Subcutaneous adipose tissue (tissue), 4 donors: ENCODE results near the gene MAP1A. TPM values are rescaled to one million over a fixed set of nuclear protein-coding genes. Genes with fewer than 3 reads are reported as not detected.

Experiments used
- CTCF ChIP-seq: fragments of 450-650 bp; IDR thresholded peaks from one replicate; pipeline ENCODE4 v1.5.1; 2016; ENCODE audit warnings: low read depth, mild to moderate bottlenecking, control low read depth, antibody characterized with exemption, moderate library complexity
- total RNA-seq, 4 donors: library from RNA; depleted of rRNA; stranded (reverse); fragments of >200 nt; gene quantifications; one replicate each; pipeline ENCODE4 v1.1.0, GENCODE V29; 2016

The MAP1A gene
- total RNA-seq, result 10 to 100 TPM; 11.5 to 16.6 (median 14.4) TPM

GRCh38 chr15:43517354-43518196 is at the start of gene MAP1A:
TSS of gene MAP1A (plus strand) at chr15:43517608. CDS start at chr15:43521474, 3,866 bp downstream.
- no peak for TF ChIP-seq CTCF

- TF ChIP-seq CTCF, result no peak
Measured at GRCh38 chr15:43469867-43470266, 47.5 kb upstream of the MAP1A start.

GRCh38 chr15:43471975-43472374 is 45.4 kb upstream of the MAP1A start:
- no peak for TF ChIP-seq CTCF

- TF ChIP-seq CTCF, result no peak
Measured at GRCh38 chr15:43473885-43474284, 43.5 kb upstream of the MAP1A start.

GRCh38 chr15:43483297-43484128 is 33.9 kb upstream of the MAP1A start:
- no peak for TF ChIP-seq CTCF

- TF ChIP-seq CTCF, result no peak
Measured at GRCh38 chr15:43484455-43484854, 33.0 kb upstream of the MAP1A start.

- no peak for TF ChIP-seq CTCF
Measured at GRCh38 chr15:43487271-43487895, 30.0 kb upstream of the MAP1A start.
